Kidney (tissue), 14 donors: ENCODE measurements around the gene CMPK1. TPM values are rescaled to one million over a fixed set of nuclear protein-coding genes. Genes with fewer than 3 reads are reported as not detected.
"Not testable (repeated sequence)": the region's sequence is repeated elsewhere in the genome, so short reads cannot be mapped to it uniquely, and the experiment has no call there.

Experiments used
- DNase-seq, 5 donors: peaks; one replicate each; pipeline ENCODE4 v3.0.0-alpha.2; 2013 to 2020
- FAIRE-seq: peaks from 2 replicates; lab custom pipeline; 2012; peaks lifted over from hg19 to GRCh38; lab: Jason Lieb, UNC
- H3K27ac ChIP-seq, 2 donors: one replicate each; pipeline ENCODE4 v1.7.0; 2013; ENCODE audit warnings: low read depth in 2 of 2, low read length in 2 of 2, inconsistent platforms in 1 of 2
- H3K27me3 ChIP-seq: one replicate; pipeline ENCODE4 v1.7.1; 2013; ENCODE audit warnings: low read length, inconsistent platforms; ENCODE audit not compliant: control insufficient read depth, insufficient read depth
- H3K36me3 ChIP-seq, 3 donors: one replicate each; pipeline versions ENCODE4 v1.7.0 to v1.7.1; 2013; ENCODE audit warnings: low read length in 3 of 3, control low read depth in 1 of 3, inconsistent platforms in 1 of 3; ENCODE audit not compliant: insufficient read depth in 3 of 3, control insufficient read depth in 2 of 3
- H3K4me1 ChIP-seq, 3 donors: one replicate each; pipeline versions ENCODE4 v1.7.0 to v1.7.1; 2013; ENCODE audit warnings: low read length in 3 of 3, inconsistent platforms in 1 of 3, low read depth in 1 of 3; ENCODE audit not compliant: control insufficient read depth in 2 of 3, insufficient read depth in 2 of 3
- H3K4me3 ChIP-seq, 3 donors: one replicate each; pipeline versions ENCODE4 v1.7.0 to v1.8.1; 2013; ENCODE audit warnings: low read length in 3 of 3, control low read depth in 1 of 3, inconsistent platforms in 1 of 3
- H3K9ac ChIP-seq, 3 donors: one replicate each; pipeline versions ENCODE4 v1.7.0 to v1.7.1; 2013; ENCODE audit warnings: low read length in 3 of 3, control low read depth in 1 of 3, inconsistent platforms in 1 of 3
- H3K9me3 ChIP-seq, 3 donors: one replicate each; pipeline versions ENCODE4 v1.7.0 to v1.7.1; 2013; ENCODE audit warnings: low read length in 3 of 3, control low read depth in 1 of 3, inconsistent platforms in 1 of 3; ENCODE audit not compliant: control insufficient read depth in 2 of 3, insufficient read depth in 1 of 3
- CTCF ChIP-seq: IDR thresholded peaks from 3 replicates; pipeline ENCODE4 v1.5.1; 2012; ENCODE audit warnings: mild to moderate bottlenecking, moderate library complexity, borderline replicate concordance; ENCODE audit not compliant: insufficient read depth; ENCODE audit errors: extremely low read depth
- intact Hi-C: fragments of 100-400 bp; cut with DNase I; formaldehyde crosslinking; loops from one replicate; pipeline ENCODE4 v1.11.1; 2022
- polyA plus RNA-seq: library from polyadenylated mRNA; stranded (reverse); fragments of 350-450 nt; fragmentation: Illumina TruSeq; extraction: RNeasy Lipid Tissue Mini Kit (QIAGEN cat#74804); gene quantifications from one replicate; pipeline ENCODE4 v1.2.3, GENCODE V29; 2014; ENCODE audit warnings: low read depth, low replicate concordance; ENCODE audit not compliant: insufficient read depth
- total RNA-seq: library from RNA; stranded (reverse); fragmentation: NEBNext Ultra II Directional; extraction: Animal tissue kit (Norgen Biotek cat#: 25700); gene quantifications from one replicate; pipeline ENCODE4 v1.2.1, GENCODE V29; 2021
- donor health status: control.
- donor health status: control.
- donor health status: control.
- donor health status: control.
- donor health status: control.
- donor health status: DM: yes; HTN: yes; CAD: no.
- donor health status: Normal renal cell carcinoma (clear cell type).

Gene CMPK1
- total and polyA plus RNA-seq, 2 donors from 2014 or later: 55.8 to 92.1 TPM

DNA sequence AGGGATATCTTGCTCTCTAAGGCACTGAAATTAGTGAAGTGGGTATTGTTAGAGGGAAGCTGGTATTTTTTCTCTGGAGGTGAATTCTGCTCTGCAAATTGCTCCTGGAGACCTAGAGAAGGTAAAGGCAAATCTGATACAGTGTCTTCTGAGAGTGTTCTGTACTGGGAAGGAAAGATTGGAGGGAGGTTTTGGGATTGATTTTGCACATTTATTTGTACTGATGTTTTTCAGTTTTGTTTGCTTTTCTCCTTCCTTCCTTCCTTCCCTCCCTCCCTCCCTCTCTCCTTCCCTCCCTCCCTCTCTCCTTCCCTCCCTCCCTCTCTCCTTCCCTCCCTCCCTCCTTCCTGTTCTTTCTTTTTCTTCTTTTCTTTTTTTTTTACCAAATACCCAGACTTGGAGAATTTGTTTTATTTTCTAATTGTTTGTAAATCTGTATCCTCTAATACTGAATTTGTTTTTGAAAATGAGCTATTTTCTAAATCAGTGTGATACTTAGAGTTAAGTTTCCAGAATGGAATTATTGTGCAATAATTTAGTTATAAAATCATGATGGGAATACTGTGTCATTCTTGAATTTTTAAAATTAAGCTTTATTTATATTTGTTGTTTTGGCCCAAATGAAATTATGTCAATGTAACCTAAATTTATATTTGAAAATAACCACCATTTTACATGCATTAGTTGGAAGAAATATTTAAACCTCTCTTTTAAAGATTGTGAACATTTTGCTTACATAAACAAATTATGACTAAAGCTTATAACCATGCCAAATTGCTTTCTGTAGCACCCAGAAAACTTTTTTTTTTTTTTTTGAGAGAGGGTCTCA lies 4.9 kb downstream of the CMPK1 start:
- TF ChIP-seq CTCF: no peak
- no peak overlapping the region for H3K9ac ChIP-seq
- no peaks in the 10 kb centered on the region for H3K27me3 ChIP-seq
- no peak for FAIRE-seq
- no peak overlapping the region for H3K4me3 ChIP-seq
- peaks cover 0 to 7% (median 0%) of the 10 kb centered on the region in 3 donors for H3K4me1 ChIP-seq
- no peaks in the 10 kb centered on the region for H3K9me3 ChIP-seq
- no peak for DNase-seq
- no peak overlapping the region for H3K27ac ChIP-seq
- intact Hi-C loops: no loop called here
- H3K36me3 ChIP-seq: no peaks in the 10 kb centered on the region

DNA sequence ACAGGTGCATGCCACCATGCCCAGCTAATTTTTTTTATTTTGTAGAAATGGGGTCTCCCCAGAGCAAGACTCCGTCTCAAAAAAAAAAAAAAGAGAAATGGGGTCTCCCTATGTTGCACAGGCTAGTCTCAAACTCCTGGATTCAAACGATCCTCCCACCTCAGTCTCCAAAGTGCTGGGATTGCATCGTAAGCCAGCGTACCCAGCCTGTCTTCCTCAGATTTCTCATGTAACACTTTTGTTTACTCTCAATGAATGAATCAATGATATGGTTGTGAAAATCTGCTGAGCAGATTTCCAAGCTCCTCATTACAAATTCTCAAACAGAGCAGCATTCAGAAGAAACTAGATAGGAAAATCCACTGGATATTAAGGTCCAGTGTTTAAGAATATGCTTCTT lies 6.6 kb downstream of the CMPK1 start:
- H3K36me3 ChIP-seq: no peaks in the 10 kb centered on the region
- H3K4me3 ChIP-seq: no peak overlapping the region
- no peak for TF ChIP-seq CTCF
- no peak overlapping the region for H3K27ac ChIP-seq
- no peak for FAIRE-seq
- H3K9me3 ChIP-seq: no peaks in the 10 kb centered on the region
- intact Hi-C loops: no loop called here
- no peak for DNase-seq
- no peaks in the 10 kb centered on the region for H3K27me3 ChIP-seq
- H3K4me1 ChIP-seq: peaks cover 0 to 1% (median 0%) of the 10 kb centered on the region in 3 donors
- H3K9ac ChIP-seq: no peak overlapping the region

GRCh38 chr1:47346979-47347378 lies 13.4 kb downstream of the CMPK1 start:
- H3K27me3 ChIP-seq: not testable (repeated sequence)

GRCh38 chr1:47347735-47348134 lies 14.1 kb downstream of the CMPK1 start:
- Histone ChIP-seq H3K4me1 (peaks cover 0 to 4% (median 0%) of the 10 kb centered on the region in 3 donors), H3K27me3 (no peaks in the 10 kb centered on the region), H3K9me3 (no peaks in the 10 kb centered on the region), H3K4me3 (no peak overlapping the region), H3K36me3 (no peaks in the 10 kb centered on the region), H3K27ac (no peak overlapping the region), H3K9ac (no peak overlapping the region)
- FAIRE-seq (no peak), DNase-seq (peak in 1 of 5 donors; percentile 11)
- no peak for TF ChIP-seq CTCF
- intact Hi-C loops: no loop called here

More at GRCh38 chr1:47346979-47347378, 13.4 kb downstream of the CMPK1 start:
- H3K9ac ChIP-seq, H3K4me3 ChIP-seq, H3K4me1 ChIP-seq, H3K27ac ChIP-seq, FAIRE-seq, H3K9me3 ChIP-seq, DNase-seq, intact Hi-C loops, H3K36me3 ChIP-seq: not testable (repeated sequence)
